NCI-H2029 treated with DMSO at 0.1 percent for 48 hours (cell line): ENCODE measurements around the gene PRKCA.
A peak's percentile ranks its signal among the peaks of the same experiment; 100 is the strongest.

Experiments
- DNase-seq: peaks from one replicate; lab custom pipeline; 2025; lab: John Stamatoyannopoulos, UW

Gene PRKCA

GRCh38 chr17:66746736-66747135 lies 444.3 kb downstream of the PRKCA start:
- no peak for DNase-seq

GRCh38 chr17:66747578-66748275 lies 445.3 kb downstream of the PRKCA start:
- no peak for DNase-seq

GRCh38 chr17:66748578-66748977 lies 446.2 kb downstream of the PRKCA start:
- no peak for DNase-seq

- DNase-seq: no peak
Measured at GRCh38 chr17:66749217-66749832, 446.9 kb downstream of the PRKCA start.

- DNase-seq: no peak
Measured at GRCh38 chr17:66750116-66750515, 447.7 kb downstream of the PRKCA start.

GRCh38 chr17:66750781-66751543 lies 448.5 kb downstream of the PRKCA start:
- no peak for DNase-seq

GRCh38 chr17:66751771-66752170 lies 449.4 kb downstream of the PRKCA start:
- no peak for DNase-seq

- no peak for DNase-seq
Measured at GRCh38 chr17:66752411-66752810, 450.0 kb downstream of the PRKCA start.

- no peak for DNase-seq
Measured at GRCh38 chr17:66753126-66753920, 450.9 kb downstream of the PRKCA start.

GRCh38 chr17:66755101-66755943 lies 452.9 kb downstream of the PRKCA start:
- peak; percentile 81 for DNase-seq

GRCh38 chr17:66755944-66756290 lies 453.5 kb downstream of the PRKCA start:
- no peak for DNase-seq

- no peak for DNase-seq
Measured at GRCh38 chr17:66760324-66760723, 457.9 kb downstream of the PRKCA start.

- DNase-seq: no peak
Measured at GRCh38 chr17:66762276-66762675, 459.9 kb downstream of the PRKCA start.

GRCh38 chr17:66763056-66763455 lies 460.6 kb downstream of the PRKCA start:
- no peak for DNase-seq

GRCh38 chr17:66764506-66764905 lies 462.1 kb downstream of the PRKCA start:
- peak; percentile 58 for DNase-seq

- no peak for DNase-seq
Measured at GRCh38 chr17:66767154-66767933, 464.9 kb downstream of the PRKCA start.

- DNase-seq: no peak
Measured at GRCh38 chr17:66769911-66770310, 467.5 kb downstream of the PRKCA start.

GRCh38 chr17:66772148-66772812 lies 469.9 kb downstream of the PRKCA start:
- no peak for DNase-seq

- DNase-seq: no peak
Measured at GRCh38 chr17:66775271-66775670, 472.9 kb downstream of the PRKCA start.

- DNase-seq: no peak
Measured at GRCh38 chr17:66775881-66776400, 473.5 kb downstream of the PRKCA start.
